Muscle of arm (tissue), 14 donors: ENCODE results near the gene HCN4. TPM values are rescaled to one million over a fixed set of nuclear protein-coding genes. Genes with fewer than 3 reads are reported as not detected.
"Not testable (repeated sequence)": the region's sequence is repeated elsewhere in the genome, so short reads cannot be mapped to it uniquely, and the experiment has no call there.

Experiments used
- DNase-seq: peaks from one replicate; pipeline ENCODE4 v3.0.0-alpha.2; 2013
- long read RNA-seq, 11 donors: transcript quantifications; one replicate each; lab custom pipeline, GENCODE V29; 2026
- polyA plus RNA-seq, 12 donors: library from polyadenylated mRNA; unstranded; fragments of 120-200 nt; gene quantifications; one replicate each; pipeline ENCODE4 v1.2.1, GENCODE V29; 2013; ENCODE audit not compliant: insufficient read length in 12 of 12

The HCN4 gene
- polyA plus RNA-seq: under 1 TPM in 6 of 12 donors, not detected in 6; 0.01 to 0.07 (median 0.03) TPM
- long read RNA-seq, donor 1, full-length matches to known transcripts: 1 of 1 reads
- long read RNA-seq, donor 1, partial matches to known transcripts: 0 of 1 reads
- long read RNA-seq, donor 1, other reads (novel, unspliced or antisense): 0 of 1 reads
- long read RNA-seq, donor 2: 0 reads
- long read RNA-seq, donor 3: 0 reads
- long read RNA-seq, donor 4: 0 reads
- long read RNA-seq, donor 5: 0 reads
- long read RNA-seq, donor 6: 0 reads
- long read RNA-seq, donor 7: 0 reads
- long read RNA-seq, donor 8: 0 reads
- long read RNA-seq, donor 9: 0 reads
- long read RNA-seq, donor 10: 0 reads
- long read RNA-seq, donor 11: 0 reads

- no peak for DNase-seq
Measured at GRCh38 chr15:73368301-73369136, at the start of gene HCN4. TSS of gene HCN4 (minus strand) at chr15:73368958. CDS start at chr15:73368270, 688 bp downstream.

DNA sequence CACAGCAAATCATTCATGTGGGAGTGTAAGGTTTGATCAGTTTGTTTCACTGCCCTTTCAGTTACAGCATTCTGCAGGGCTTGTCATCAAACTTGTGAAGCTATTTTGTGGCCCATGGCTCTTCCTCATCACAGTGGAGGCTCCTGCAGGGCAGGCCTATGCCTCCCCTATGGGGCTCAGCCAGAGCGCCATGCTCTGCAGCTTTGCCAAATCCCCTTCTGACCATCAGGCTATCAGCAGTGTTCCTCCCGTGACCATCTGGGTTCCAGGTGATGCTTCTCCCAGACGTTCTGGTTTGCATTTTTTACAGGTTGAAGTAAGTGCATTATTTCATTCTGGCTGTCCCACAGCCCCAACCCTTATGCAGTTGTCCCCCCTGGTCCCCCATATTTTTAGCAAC, 46.1 kb upstream of the HCN4 start:
- DNase-seq: no peak

DNA sequence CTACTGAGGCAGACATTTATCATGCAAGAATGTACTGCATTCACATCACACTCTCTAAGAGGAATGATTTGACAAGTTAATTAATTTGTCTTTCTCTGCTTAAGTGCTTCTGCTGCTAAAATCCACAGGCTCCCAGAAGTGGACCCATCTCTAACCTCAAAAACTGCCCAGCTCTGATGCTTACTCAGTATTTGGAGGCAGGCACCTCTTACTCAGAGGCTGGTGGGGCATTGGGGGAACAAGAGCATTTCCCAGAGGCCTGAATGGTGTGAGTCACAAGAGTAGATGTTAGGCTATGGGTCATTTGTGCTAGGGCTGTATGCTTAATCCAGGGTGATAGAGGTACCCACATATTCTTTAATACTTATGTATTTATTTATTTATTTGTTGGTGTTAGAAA, 34.4 kb upstream of the HCN4 start:
- DNase-seq: no peak

DNA sequence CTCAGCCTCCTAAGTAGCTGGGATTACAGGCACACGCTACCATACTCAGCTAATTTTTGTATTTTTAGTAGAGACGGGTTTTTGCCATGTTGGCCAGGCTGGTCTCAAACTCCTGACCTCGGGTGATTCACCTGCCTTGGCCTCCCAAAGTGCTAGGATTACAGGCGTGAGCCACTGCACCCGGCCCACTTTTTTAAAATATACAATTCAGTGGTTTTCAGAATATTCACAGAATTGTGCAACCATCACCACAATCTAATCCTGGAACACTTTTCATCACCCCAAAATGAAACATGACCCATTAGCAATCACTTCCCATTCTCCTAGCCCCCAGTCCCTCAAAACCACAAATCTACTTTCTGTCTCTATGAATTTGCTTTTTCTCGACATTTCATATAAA, 31.5 kb upstream of the HCN4 start:
- not testable (repeated sequence) for DNase-seq

DNA sequence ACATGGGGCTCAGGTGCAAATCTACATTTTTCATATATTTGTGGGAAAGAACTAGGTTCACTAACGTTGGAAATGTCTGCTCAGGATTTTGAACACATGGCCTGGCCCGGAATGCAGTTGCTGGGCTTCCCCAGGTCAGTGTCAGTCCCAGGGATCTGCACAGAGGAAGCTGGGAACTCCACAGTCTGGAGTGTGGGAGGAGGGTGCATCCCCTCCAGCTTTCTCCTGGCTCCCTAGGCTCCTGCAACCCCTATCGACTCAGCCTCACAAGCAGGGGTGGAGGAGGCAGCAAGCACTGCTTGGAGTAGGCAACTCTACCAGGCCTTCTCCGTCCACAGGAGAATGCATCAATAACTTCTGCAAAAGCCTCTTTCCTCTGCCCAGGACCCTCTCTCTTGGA, 30.1 kb upstream of the HCN4 start:
- DNase-seq: no peak

GRCh38 chr15:73397461-73397860, 28.7 kb upstream of the HCN4 start:
- DNase-seq: no peak

DNA sequence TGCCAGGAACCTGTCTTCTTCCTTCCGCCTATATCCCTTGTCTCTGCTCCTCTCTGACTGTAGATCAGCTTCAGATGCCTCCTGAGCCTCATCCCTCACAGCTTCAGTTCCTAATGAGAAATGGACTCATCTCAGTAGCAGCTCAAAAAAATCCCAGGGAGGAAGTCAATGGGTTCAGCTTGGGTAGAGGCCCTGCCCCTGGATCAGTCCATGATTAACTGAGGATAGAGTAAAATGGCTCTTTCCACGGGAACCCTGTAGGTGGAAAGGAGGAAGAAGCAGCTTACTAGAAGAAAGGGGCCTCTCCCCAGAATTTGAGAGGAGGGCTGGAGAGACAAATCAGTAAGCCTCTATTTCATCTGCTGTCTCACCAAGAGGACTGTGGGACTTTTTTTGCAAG, 26.9 kb upstream of the HCN4 start:
- DNase-seq: no peak

DNA sequence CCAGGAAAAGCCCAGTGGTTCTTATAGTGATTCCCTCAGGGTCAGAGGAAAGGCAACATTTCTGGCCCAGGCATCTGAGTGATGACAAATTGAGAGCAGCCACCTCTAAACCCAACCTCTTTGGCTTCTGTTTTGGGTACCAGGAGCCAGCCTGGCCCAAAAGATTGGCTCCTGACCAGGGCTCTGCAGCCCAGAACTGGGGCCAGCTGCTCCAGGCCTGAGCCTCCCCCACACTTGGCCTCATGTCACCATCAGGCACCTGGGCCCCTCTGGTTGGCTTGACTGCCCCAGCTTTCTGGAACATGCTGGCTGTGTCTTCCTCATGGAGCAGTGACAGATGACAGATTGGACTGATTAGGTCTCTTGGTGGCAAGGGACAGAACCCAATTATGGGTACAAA, 26.0 kb upstream of the HCN4 start:
- DNase-seq: no peak

GRCh38 chr15:73393336-73393735, 24.6 kb upstream of the HCN4 start:
- no peak for DNase-seq

DNA sequence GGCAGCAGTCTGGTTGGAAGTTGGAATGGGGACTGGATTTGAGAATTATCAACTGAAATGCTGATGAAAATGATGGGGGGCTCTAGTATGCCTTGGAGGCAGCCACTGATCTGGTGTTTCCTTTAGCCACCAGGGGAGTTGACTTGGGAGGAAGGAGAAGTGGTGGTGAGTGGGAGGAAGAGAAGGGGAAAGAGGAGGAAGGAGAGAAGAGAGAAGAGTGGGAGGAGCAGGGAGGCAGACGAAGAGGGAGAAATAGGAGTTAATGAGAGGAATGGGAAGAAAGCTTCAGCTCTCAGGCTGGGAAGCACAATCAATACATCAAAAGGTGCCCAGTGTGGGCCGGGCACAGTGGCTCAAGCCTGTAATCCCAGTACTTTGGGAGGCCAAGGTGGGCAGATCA, 23.3 kb upstream of the HCN4 start:
- no peak for DNase-seq

DNA sequence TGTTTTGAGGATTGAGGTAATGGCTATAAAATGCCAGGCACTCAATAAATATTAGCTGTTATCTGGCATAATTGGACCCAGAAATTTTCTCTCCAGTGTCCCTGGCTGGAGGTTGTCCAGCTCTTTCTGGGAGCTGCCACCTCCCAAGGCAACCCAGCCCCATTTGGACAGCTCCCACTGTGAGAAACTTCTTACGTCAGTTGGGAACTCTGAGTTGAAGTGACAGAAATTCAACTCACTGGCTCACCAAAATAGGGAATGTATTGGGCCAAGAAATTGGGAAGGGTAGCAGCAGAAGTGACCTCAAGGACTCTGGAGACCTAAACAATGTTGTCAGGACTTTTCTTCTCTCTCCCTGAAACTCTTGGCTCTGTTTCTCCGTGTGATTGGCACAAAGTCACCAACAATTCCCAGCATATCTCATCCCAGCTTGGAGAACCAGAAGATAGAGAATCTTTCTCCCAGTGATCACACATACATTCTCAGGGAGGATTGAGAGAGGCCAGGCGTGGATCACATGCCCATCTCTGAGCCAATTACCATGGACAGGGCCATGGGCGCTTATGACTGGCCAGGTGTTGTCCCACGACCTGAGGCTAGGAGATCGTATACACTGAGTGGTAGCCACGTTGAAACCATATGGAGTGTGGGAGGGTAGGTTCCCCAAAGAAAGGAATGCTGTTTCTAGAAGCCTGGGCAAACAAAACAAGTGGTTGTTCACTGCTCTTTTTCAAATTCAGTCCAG, 22.5 kb upstream of the HCN4 start:
- DNase-seq: no peak

DNA sequence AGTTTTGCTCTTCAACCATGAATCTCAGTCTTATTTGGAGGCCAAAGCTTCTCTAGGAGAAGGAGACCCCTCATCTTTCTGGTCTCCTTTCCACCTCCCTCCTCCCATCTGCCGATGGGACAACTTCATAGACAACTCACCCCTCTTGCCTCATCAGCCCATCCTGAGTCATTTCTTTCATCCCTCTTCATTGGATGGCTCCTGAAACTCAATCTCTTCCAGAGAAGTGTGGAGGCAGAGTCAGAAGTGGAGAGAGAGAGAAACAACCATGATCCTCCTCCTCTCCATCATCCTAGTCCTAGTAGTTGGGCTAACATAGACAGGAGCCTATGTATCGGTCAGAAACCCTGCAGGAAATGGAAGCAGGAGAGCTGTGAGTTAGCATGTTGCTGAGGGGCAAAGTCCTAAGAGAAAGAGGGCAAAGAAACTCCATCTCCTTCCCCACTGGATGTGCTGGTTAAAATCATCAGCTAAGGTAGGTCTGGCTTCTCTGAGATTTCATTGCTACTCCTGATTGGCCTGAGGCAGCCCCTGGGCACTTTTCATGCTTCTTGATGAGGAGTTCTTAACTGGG, 21.3 kb upstream of the HCN4 start:
- DNase-seq: no peak

- no peak for DNase-seq
Measured at GRCh38 chr15:73389539-73389938, 20.8 kb upstream of the HCN4 start.

DNA sequence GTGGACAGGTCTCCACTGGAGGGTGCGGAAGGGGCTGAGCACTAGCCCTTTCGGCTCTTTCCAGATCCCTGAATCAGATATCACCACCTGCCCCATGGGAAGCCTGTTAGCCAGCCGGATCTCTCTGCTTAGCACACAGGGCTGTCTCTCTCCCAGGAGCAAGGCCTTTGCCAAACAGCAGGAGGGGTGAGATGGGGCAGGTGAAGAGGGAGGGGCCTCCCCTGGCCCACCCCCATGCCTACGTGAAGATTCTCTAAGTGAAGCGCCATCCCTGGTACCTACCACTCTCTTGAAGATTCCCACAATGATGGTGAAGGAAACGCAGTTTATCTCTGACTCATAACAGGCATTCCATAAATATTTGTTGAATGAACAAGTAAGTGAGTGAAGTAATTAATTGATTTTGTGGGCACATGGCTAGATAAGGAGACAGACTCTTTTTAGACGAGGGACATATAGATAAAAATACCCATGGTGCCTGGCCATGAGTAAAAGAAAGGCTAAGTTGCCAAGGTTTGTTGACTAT, 19.6 kb upstream of the HCN4 start:
- DNase-seq: no peak

GRCh38 chr15:73387507-73388255, 18.9 kb upstream of the HCN4 start:
- no peak for DNase-seq

DNA sequence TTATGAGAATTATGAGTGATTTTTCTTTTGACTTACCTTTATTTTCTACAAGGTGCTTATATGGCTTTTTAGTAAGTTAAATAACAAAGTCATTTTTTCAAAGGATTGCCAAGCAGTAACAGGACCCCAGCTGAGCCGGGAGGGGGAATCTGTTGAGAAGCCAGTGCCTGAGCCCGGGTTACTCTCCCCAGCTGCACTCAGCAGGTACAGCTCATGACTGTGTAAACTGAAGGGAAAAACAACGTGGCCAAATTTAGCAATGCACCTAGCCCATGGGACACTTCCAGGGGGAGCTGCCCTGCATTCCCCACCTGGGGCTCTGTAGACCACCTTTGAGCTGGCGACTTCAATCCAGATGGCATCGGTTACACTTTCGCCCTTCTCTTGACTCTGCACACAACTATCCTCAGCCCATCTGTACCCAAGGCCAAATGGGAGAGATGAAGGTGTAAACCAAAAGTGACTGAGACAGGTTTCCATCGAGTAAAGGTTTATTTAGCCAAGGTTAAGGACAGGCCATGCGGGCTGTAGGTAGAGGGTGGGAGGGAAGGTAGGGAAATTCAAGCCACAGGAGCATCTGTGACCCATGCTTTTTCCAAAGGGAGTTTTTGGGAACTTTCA, 18.2 kb upstream of the HCN4 start:
- no peak for DNase-seq

DNA sequence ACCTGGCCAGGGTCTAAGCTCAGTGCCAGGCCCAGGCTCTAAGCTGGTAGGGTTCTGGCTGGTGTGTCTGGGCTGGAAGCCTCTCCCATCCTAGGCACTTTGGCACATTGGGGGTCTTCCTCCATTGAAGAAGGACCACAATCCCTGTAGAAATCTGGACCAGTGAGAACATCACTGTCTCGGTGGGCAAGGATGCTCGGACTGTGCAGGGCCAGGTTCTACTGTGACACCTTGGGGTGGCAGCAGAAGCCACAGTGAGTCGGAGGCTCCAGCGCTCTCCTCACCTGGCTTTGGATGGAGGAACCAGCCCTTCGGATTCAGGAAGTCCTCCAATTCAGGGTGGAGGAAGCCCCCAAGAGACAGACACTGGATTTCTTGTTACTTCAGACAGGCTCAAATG, 17.5 kb upstream of the HCN4 start:
- DNase-seq: no peak

GRCh38 chr15:73385205-73385604, 16.4 kb upstream of the HCN4 start:
- no peak for DNase-seq

DNA sequence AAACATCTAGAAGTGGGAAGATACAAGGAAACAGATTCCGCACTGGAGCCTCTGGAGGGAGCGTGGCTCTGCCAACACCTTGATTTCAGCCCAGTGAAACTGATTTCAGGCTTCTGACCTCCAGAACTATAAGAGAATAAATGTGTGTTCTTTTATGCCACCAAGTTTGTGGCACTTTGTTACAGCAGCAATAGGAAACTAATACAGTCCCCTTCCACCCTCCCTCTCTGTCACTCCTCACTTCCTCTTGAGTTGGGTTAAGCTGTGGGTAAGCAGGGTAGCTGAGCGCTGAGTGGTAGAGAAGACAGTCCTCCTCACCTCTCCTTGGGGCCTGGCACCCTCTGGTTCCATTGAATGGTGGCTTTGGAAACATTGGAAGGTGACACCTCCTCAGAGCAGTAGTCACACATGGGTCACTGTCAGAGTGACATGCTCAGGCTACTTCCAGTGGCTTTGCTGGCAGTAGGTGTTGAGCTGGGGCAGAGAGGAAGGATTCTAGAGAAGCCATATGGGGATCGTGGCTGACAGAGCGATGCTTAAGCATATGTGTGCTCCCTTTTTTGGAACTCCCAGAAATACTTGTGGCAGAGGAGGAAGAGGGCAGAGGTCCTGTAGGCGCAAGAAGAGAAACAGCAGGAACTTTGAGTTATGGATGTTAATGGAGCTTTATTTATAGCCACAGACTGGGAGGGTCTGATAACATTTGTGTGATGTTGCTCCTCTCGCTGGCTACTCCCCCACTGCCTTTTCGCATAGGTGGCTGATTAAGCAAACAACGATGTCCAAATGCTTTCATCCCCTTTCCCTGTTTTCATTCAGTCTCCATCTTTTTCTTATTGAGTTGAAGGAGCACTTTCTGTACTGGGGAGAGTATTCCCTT, 14.8 kb upstream of the HCN4 start:
- DNase-seq: no peak

- no peak for DNase-seq
Measured at GRCh38 chr15:73382115-73382514, 13.4 kb upstream of the HCN4 start.
